ENCODE measurements around the gene ANKRD24. TPM values are rescaled to one million over a fixed set of nuclear protein-coding genes. Genes with fewer than 3 reads are reported as not detected.
"Not testable (repeated sequence)": the region's sequence is repeated elsewhere in the genome, so short reads cannot be mapped to it uniquely, and the experiment has no call there.

ANKRD24 gene
- total RNA-seq, 1 experiment from 2014 or later, result 0.05 TPM

GRCh38 chr19:4216846-4217245 is 34.4 kb downstream of the ANKRD24 start:
- DNase-seq (ENCODE audit: low read depth, low spot score), result no peak
- in situ Hi-C loops (cut with HindIII; ENCODE audit: low pct_unique_long_range_greater_than_20kb, low sequenced_read_pairs), result loop anchor here (25.0 kb wide), 1 partner anchor 230 kb away; the partner anchor contains the start of gene EEF2

- in situ Hi-C loops (cut with HindIII; ENCODE audit: low pct_unique_long_range_greater_than_20kb, low sequenced_read_pairs), result loop anchor here (25.0 kb wide), 1 partner anchor 230 kb away; the partner anchor contains the start of gene EEF2
- DNase-seq (ENCODE audit: low read depth, low spot score), result no peak
These were observed 35.2 kb downstream of the ANKRD24 start for GRCh38 chr19:4217429-4218264.

DNA sequence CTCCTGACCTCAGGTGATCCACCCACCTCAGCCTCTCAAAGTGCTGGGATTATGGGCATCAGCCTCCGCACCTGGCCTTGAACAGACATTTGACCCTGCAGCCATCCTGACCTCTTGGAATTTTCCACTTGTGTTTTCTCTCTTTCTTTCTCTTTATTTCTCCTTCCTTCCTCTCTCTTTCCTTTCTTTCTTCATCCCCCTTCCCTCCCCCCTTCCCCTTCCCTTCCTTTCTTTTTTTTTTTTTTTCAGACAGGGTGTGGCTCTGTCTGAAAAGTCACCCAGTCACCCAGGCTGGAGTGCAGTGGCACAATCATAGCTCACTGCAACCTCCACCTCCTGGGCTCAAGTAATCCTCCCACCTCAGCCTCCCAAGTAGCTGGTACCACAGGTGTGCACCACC is 36.0 kb downstream of the ANKRD24 start:
- in situ Hi-C loops (cut with HindIII; ENCODE audit: low pct_unique_long_range_greater_than_20kb, low sequenced_read_pairs), result loop anchor here (25.0 kb wide), 1 partner anchor 231 kb away; the partner anchor contains the start of gene EEF2
- DNase-seq (ENCODE audit: low read depth, low spot score), result not testable (repeated sequence)

GRCh38 chr19:4220188-4220587 is 37.7 kb downstream of the ANKRD24 start:
- DNase-seq (ENCODE audit: low read depth, low spot score), result no peak
- in situ Hi-C loops (cut with HindIII; ENCODE audit: low pct_unique_long_range_greater_than_20kb, low sequenced_read_pairs), result loop anchor here (25.0 kb wide), 1 partner anchor 233 kb away; the partner anchor contains the start of gene EEF2

DNA sequence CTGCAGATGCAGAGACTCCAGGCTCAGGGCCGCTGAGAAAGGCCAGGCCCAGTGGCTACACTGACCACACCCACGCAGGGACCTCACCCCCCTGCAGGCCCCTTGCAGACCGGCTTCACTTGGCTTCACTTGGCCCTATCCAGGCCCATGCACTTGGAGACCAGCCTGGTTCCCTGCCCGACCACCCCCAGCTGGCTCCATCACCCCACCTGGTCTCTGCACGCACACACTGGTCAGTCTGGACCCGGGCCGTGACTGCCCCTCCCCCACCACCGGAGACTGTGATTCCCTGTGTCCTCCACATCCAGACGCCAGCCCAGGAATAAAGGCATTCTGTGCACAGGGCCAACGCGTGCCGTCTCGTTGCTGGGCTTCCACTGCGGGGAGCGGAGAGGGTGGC is 42.0 kb downstream of the ANKRD24 start:
- no peak for DNase-seq (ENCODE audit: low read depth, low spot score)
- in situ Hi-C loops (cut with HindIII; ENCODE audit: low pct_unique_long_range_greater_than_20kb, low sequenced_read_pairs), result loop anchor here (25.0 kb wide), 1 partner anchor 237 kb away; the partner anchor contains the start of gene EEF2

DNA sequence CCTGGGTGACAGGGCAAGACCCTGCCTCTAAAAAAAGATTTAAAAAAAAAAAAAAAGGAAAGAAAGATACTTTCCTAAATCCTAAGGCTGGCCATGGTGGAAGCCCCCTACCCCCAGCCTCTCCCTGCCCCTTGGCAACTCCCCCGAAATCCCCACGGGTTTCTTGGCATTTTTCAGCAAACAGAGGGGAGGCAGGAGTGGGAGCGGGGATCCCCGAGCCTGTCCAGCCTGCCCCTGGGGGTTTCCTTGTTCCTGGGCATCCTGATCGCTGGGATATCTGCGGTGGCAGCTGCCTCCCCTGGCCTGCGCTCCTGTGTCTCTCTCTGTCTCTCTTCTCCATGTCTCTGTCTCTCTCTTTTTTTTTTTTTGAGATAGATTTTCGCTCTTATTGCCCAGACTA is 43.4 kb downstream of the ANKRD24 start:
- DNase-seq (ENCODE audit: low read depth, low spot score), result no peak
- in situ Hi-C loops (cut with HindIII; ENCODE audit: low pct_unique_long_range_greater_than_20kb, low sequenced_read_pairs), result no loop called here

- in situ Hi-C loops (cut with HindIII; ENCODE audit: low pct_unique_long_range_greater_than_20kb, low sequenced_read_pairs), result no loop called here
- no peak for DNase-seq (ENCODE audit: low read depth, low spot score)
These were observed 45.3 kb downstream of the ANKRD24 start for GRCh38 chr19:4227771-4228170.

DNA sequence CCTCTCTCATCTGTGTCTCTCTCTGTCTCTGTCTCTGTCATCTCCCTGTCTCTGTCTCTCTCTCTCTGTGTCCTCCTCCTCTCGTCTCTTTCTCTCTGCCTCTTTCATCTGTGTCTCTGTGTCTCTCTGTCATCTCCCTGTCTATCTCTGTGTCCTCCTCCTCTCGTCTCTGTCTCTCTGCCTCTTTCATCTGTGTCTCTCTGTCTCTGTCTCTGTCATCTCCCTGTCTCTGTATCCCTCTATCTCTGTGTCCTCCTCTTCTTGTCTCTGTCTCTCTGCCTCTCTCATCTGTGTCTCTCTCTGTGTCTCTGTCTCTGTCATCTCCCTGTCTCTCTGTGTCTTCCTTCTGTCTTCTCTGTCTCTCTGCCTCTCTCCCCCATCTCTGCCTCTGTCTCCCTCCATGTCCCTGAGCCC is 46.3 kb downstream of the ANKRD24 start:
- in situ Hi-C loops (cut with HindIII; ENCODE audit: low pct_unique_long_range_greater_than_20kb, low sequenced_read_pairs), result no loop called here
- no peak for DNase-seq (ENCODE audit: low read depth, low spot score)

GRCh38 chr19:4229179-4229931 is 46.9 kb downstream of the ANKRD24 start, which contains the start of gene EBI3:
EBI3 (plus strand) TSS chr19:4229523; CDS start chr19:4229551, 28 bp downstream.
- DNase-seq (ENCODE audit: low read depth, low spot score), result no peak
- in situ Hi-C loops (cut with HindIII; ENCODE audit: low pct_unique_long_range_greater_than_20kb, low sequenced_read_pairs), result no loop called here

DNA sequence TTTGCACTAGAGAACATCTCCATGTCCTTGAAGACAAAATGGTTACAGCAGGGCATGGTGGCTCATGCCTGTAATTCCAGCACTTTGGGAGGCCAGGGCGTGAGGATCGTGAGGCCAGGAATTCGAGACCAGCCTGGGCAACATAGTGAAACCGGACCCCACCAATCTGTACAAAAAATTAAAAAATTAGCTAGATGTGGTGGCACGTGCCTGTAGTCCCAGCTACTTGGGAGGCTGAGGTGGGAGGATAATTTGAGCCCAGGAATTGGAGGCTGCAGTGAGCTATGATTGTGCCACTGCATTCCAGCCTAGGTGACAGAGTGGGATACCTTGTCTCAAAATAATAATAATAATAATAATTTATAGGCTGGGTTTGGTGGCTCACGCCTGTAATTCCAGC is 47.7 kb downstream of the ANKRD24 start:
- DNase-seq (ENCODE audit: low read depth, low spot score); in situ Hi-C loops (cut with HindIII; ENCODE audit: low pct_unique_long_range_greater_than_20kb, low sequenced_read_pairs): not testable (repeated sequence)

DNA sequence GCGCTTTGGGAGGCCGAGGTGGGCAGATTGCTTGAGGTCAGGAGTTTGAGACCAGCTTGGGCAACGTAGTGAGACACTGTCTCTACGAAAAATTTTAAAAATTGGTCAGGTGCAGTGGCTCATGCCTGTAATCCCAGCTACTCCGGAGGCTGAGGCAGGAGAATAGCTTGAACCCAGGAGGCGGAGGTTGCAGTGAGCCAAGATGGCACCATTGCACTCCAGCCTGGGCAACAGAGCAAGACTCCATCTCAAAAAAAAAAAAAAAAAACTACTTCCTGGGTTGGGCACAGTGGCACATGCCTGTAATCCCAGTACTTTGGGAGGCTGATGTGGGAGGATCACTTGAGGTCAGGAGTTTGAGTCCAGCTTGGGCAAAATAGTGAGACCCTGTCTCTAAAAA is 49.0 kb downstream of the ANKRD24 start:
- in situ Hi-C loops (cut with HindIII; ENCODE audit: low pct_unique_long_range_greater_than_20kb, low sequenced_read_pairs); DNase-seq (ENCODE audit: low read depth, low spot score): not testable (repeated sequence)

DNA sequence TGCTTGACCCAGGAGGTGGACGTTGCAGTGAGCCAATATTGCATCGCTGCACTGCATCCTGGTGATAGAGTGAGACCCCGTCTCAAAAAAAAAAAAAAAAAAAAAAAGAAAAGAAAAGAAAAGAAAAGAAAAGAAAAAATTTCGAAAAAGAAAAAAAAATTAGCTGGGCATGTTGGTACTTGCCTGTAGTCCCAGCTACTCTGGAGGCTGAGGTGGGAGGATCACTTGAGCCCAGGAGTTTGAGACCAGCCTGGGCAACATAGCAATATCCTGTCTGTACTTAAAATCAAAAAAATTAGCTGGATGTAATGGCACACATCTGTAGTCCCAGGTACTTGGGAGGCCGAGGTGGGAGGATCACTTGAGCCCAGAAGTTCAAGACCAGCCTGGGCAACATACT is 49.6 kb downstream of the ANKRD24 start:
- DNase-seq (ENCODE audit: low read depth, low spot score); in situ Hi-C loops (cut with HindIII; ENCODE audit: low pct_unique_long_range_greater_than_20kb, low sequenced_read_pairs): not testable (repeated sequence)

- in situ Hi-C loops (cut with HindIII; ENCODE audit: low pct_unique_long_range_greater_than_20kb, low sequenced_read_pairs), result no loop called here
- DNase-seq (ENCODE audit: low read depth, low spot score), result no peak
These were observed 50.3 kb downstream of the ANKRD24 start for GRCh38 chr19:4232614-4233281.

DNA sequence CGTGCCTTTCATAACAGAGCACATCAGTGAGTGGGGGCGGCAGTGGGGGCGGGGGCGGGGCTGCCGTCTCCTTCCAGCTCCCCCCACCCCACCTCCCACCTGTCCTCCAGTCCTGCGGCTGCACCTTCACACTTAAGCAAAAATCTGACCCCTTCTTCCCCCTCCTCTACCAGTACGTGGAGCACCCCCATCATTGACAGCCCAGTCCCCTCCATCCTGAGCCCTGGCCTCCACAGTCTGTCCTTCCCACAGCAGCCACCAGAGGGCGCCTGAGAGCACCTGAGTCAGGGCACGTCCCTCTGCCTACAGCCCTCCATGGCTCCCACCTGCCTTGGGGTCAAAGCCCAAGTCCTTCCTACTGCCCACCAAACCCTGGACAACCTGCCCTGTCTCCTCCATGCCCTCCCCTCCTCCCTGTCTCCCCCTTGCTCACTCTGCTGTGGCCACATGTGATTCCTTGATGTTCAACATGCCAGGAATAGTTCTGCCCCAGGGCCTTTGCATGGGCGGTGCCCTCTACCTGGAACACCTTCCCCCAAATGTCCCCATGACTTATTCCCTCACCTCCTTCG is 50.9 kb downstream of the ANKRD24 start:
- DNase-seq (ENCODE audit: low read depth, low spot score), result peak; percentile 53
- in situ Hi-C loops (cut with HindIII; ENCODE audit: low pct_unique_long_range_greater_than_20kb, low sequenced_read_pairs), result no loop called here

GRCh38 chr19:4234142-4234861 is 51.8 kb downstream of the ANKRD24 start:
- in situ Hi-C loops (cut with HindIII; ENCODE audit: low pct_unique_long_range_greater_than_20kb, low sequenced_read_pairs), result no loop called here
- no peak for DNase-seq (ENCODE audit: low read depth, low spot score)

GRCh38 chr19:4234862-4235201 is 52.3 kb downstream of the ANKRD24 start:
- DNase-seq (ENCODE audit: low read depth, low spot score), result no peak
- in situ Hi-C loops (cut with HindIII; ENCODE audit: low pct_unique_long_range_greater_than_20kb, low sequenced_read_pairs), result no loop called here

GRCh38 chr19:4237510-4237909 is 55.0 kb downstream of the ANKRD24 start:
- in situ Hi-C loops (cut with HindIII; ENCODE audit: low pct_unique_long_range_greater_than_20kb, low sequenced_read_pairs); DNase-seq (ENCODE audit: low read depth, low spot score): not testable (repeated sequence)

Measured in SK-MEL-5 (cell line).